Left forelimb (tissue), 1 donor: ENCODE data around the gene ADAMTS9.
A peak's percentile ranks its signal among the peaks of the same experiment; 100 is the strongest.

ENCODE experiments used
- DNase-seq: peaks from one replicate; pipeline ENCODE4 v3.0.0-alpha.2; 2018; ENCODE audit warnings: low spot score

Gene ADAMTS9

GRCh38 chr3:64490180-64490724 is 197.5 kb downstream of the ADAMTS9 start:
- no peak for DNase-seq

- DNase-seq = no peak
Measured at GRCh38 chr3:64489361-64490044, 198.3 kb downstream of the ADAMTS9 start.

GRCh38 chr3:64488939-64489338 is 198.9 kb downstream of the ADAMTS9 start:
- no peak for DNase-seq

GRCh38 chr3:64484289-64484992 is 203.4 kb downstream of the ADAMTS9 start:
- peak; percentile 85 for DNase-seq

GRCh38 chr3:64483467-64483866 is 204.3 kb downstream of the ADAMTS9 start:
- no peak for DNase-seq

GRCh38 chr3:64475037-64475436 is 212.8 kb downstream of the ADAMTS9 start:
- DNase-seq = no peak

GRCh38 chr3:64473466-64473865 is 214.3 kb downstream of the ADAMTS9 start:
- DNase-seq = no peak

GRCh38 chr3:64470436-64470835 is 217.4 kb downstream of the ADAMTS9 start:
- no peak for DNase-seq

GRCh38 chr3:64467255-64467944 is 220.4 kb downstream of the ADAMTS9 start:
- DNase-seq = no peak
